K562 (cell line): Measurements from ENCODE around the gene GINS2. TPM values are rescaled to one million over a fixed set of nuclear protein-coding genes. Genes with fewer than 3 reads are reported as not detected.

Experiments
- ASH1L ChIP-seq: fragments of 450-650 bp; IDR thresholded peaks from 2 replicates; pipeline ENCODE4 v1.6.1; 2018; ENCODE audit warnings: borderline replicate concordance, mild to moderate bottlenecking, low read depth; ENCODE audit not compliant: partially characterized antibody
- BRD9 ChIP-seq: fragments of 450-650 bp; IDR thresholded peaks from 2 replicates; pipeline ENCODE4 v1.6.1; 2018; ENCODE audit warnings: low read depth; ENCODE audit not compliant: partially characterized antibody
- ELF1 ChIP-seq: fragments of 200-800 bp; sonication (Bioruptor generic); IDR thresholded peaks from 2 replicates; pipeline ENCODE4 v1.6.1; 2016; ENCODE audit warnings: missing genetic modification characterization, missing compliant biosample characterization
- FOXK1 ChIP-seq: sonication (generic); formaldehyde crosslinking; IDR thresholded peaks from 2 replicates; pipeline ENCODE4 v1.8.0; 2022; ENCODE audit warnings: missing genetic modification reagents, mild to moderate bottlenecking, borderline replicate concordance
- HDGF ChIP-seq: fragments of 450-650 bp; IDR thresholded peaks from 2 replicates; pipeline ENCODE4 v1.6.1; 2016
- HEY1 ChIP-seq: fragments of 250-450 bp; sonication (Bioruptor Pico); IDR thresholded peaks from 2 replicates; pipeline ENCODE4 v1.5.0; 2020; ENCODE audit warnings: mild to moderate bottlenecking, moderate library complexity, borderline replicate concordance
- LEF1 ChIP-seq: fragments of 450-650 bp; IDR thresholded peaks from 2 replicates; pipeline ENCODE4 v1.6.1; 2016; ENCODE audit warnings: mild to moderate bottlenecking
- RBM25 ChIP-seq: fragments of 200-400 bp; formaldehyde crosslinking; IDR thresholded peaks from 2 replicates; pipeline ENCODE4 v1.6.1; 2018; ENCODE audit warnings: low read length, low read depth, moderate library complexity; ENCODE audit not compliant: severe bottlenecking
- TGIF2 ChIP-seq: sonication (generic); formaldehyde crosslinking; IDR thresholded peaks from 2 replicates; pipeline ENCODE4 v1.8.1; 2022; ENCODE audit warnings: mild to moderate bottlenecking, missing genetic modification reagents, moderate library complexity
- THRAP3 ChIP-seq: fragments of 450-650 bp; IDR thresholded peaks from 2 replicates; pipeline ENCODE4 v1.6.1; 2016; ENCODE audit warnings: mild to moderate bottlenecking, inconsistent platforms, borderline replicate concordance
- ZNF134 ChIP-seq: fragments of 250-450 bp; sonication (Bioruptor Pico); conservative IDR thresholded peaks from 2 replicates; pipeline ENCODE4 v1.4.0; 2020
- polyA plus RNA-seq, 8 experiments: library from polyadenylated mRNA; depleted of rRNA in 4 of 8; stranded (reverse) in 5 of 8; unstranded in 3 of 8; fragments of >200 nt; fragmentation: Nextera tagmentation in 2 of 8; fragmentation: Illumina TruSeq in 1 of 8; extraction: Ambion mirVana in 2 of 8; extraction: Trizol in 1 of 8; gene quantifications; 2 replicates each; pipeline versions ENCODE4 v1.2.1 to v1.2.3, GENCODE V29; 2011 to 2014; ENCODE audit warnings: inconsistent platforms in 1 of 8, missing spikeins in 1 of 8
- total RNA-seq, 7 experiments: library from RNA; depleted of rRNA in 6 of 7; stranded (reverse); fragments of >200 nt in 6 of 7; fragmentation: Illumina TruSeq in 2 of 7; extraction: Trizol in 2 of 7; gene quantifications; 2 replicates each; pipeline versions ENCODE4 v1.2.1 to v1.2.3, GENCODE V29; 2011 to 2021; ENCODE audit warnings: low replicate concordance in 1 of 7
- TF ChIP-seq, protein P1 (sequence below): fragments of 450-650 bp; IDR thresholded peaks from one replicate; pipeline ENCODE4 v1.6.1; 2018; ENCODE audit warnings: mild to moderate bottlenecking, moderate library complexity; ENCODE audit not compliant: partially characterized antibody
- TF ChIP-seq, protein P2 (sequence below): fragments of 200-800 bp; sonication (Bioruptor generic); IDR thresholded peaks from 2 replicates; pipeline ENCODE4 v1.6.1; 2016; ENCODE audit warnings: missing genetic modification characterization, missing compliant biosample characterization

Gene GINS2
- total and polyA plus RNA-seq, 9 of the 15 experiments (the other 6 are each of a cell fraction or from before 2014, with no cell fraction given) = 40.4 to 76.2 (median 44.6) TPM

DNA sequence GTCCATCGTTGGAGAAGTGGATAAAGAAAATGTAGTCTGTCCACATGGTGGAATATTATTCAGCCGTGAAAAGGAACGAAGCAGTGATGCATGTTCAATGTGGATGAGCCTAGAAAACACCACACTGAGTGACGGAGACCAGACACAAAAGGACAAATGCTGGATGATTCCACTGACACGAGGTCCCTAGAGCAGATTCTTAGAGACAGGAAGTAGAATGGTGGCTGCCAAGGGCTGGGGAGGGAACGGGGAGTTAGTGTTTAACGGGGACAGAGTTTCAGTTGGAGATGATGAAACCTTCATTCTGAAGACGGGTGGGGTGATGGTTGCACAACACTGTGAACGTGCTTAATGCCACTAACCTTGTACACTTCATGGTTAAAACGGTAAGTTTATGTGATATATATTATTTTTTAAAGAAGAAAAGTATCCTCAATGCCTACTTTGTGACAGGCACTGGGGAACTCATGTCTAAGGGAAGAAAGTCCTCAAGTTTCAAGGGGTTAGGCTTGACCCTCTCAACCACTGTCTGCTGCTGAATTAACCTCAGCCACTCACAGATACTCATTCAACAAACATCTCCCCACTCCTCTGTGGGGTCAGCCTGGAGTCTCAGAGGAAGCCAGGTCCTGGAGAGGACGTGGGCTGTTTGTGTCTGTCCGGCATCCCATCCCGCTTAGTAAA, 44.5 kb upstream of the GINS2 start (continued):
- TF ChIP-seq, protein P1, sequence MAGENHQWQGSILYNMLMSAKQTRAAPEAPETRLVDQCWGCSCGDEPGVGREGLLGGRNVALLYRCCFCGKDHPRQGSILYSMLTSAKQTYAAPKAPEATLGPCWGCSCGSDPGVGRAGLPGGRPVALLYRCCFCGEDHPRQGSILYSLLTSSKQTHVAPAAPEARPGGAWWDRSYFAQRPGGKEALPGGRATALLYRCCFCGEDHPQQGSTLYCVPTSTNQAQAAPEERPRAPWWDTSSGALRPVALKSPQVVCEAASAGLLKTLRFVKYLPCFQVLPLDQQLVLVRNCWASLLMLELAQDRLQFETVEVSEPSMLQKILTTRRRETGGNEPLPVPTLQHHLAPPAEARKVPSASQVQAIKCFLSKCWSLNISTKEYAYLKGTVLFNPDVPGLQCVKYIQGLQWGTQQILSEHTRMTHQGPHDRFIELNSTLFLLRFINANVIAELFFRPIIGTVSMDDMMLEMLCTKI = no peak
- TF ChIP-seq, protein P2, sequence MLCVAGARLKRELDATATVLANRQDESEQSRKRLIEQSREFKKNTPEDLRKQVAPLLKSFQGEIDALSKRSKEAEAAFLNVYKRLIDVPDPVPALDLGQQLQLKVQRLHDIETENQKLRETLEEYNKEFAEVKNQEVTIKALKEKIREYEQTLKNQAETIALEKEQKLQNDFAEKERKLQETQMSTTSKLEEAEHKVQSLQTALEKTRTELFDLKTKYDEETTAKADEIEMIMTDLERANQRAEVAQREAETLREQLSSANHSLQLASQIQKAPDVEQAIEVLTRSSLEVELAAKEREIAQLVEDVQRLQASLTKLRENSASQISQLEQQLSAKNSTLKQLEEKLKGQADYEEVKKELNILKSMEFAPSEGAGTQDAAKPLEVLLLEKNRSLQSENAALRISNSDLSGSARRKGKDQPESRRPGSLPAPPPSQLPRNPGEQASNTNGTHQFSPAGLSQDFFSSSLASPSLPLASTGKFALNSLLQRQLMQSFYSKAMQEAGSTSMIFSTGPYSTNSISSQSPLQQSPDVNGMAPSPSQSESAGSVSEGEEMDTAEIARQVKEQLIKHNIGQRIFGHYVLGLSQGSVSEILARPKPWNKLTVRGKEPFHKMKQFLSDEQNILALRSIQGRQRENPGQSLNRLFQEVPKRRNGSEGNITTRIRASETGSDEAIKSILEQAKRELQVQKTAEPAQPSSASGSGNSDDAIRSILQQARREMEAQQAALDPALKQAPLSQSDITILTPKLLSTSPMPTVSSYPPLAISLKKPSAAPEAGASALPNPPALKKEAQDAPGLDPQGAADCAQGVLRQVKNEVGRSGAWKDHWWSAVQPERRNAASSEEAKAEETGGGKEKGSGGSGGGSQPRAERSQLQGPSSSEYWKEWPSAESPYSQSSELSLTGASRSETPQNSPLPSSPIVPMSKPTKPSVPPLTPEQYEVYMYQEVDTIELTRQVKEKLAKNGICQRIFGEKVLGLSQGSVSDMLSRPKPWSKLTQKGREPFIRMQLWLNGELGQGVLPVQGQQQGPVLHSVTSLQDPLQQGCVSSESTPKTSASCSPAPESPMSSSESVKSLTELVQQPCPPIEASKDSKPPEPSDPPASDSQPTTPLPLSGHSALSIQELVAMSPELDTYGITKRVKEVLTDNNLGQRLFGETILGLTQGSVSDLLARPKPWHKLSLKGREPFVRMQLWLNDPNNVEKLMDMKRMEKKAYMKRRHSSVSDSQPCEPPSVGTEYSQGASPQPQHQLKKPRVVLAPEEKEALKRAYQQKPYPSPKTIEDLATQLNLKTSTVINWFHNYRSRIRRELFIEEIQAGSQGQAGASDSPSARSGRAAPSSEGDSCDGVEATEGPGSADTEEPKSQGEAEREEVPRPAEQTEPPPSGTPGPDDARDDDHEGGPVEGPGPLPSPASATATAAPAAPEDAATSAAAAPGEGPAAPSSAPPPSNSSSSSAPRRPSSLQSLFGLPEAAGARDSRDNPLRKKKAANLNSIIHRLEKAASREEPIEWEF (CRISPR knock-in tag) = no peak
- TF ChIP-seq FOXK1 (CRISPR knock-in tag) (no peak), LEF1 (no peak), HDGF (no peak), BRD9 (no peak), ELF1 (tag) (no peak), ASH1L (no peak), THRAP3 (no peak), TGIF2 (no peak), ZNF134 (CRISPR knock-in tag) (no peak), HEY1 (CRISPR knock-in tag) (no peak), RBM25 (peak; percentile 43)
